ENCODE results near the gene FAM180B.

The FAM180B gene

GRCh38 chr11:47593934-47594855 is 7.7 kb downstream of the FAM180B start, which contains the start of gene C1QTNF4:
TSS of gene C1QTNF4 (minus strand) at chr11:47594411. CDS start at chr11:47590810, 3,601 bp downstream.
- WGBS (ENCODE audit: insufficient coverage, insufficient read length), result 100% methylated on average over 1 of the region's 48 CpGs
- peak within 1 kb of the TSS; percentile 71; the same call in 1 of the 2 replicates for H3K4me3 ChIP-seq (ENCODE audit: low read length)

GRCh38 chr11:47595029-47595428 is 8.6 kb downstream of the FAM180B start:
- DNase-seq (ENCODE audit: low read depth, low spot score), result no peak
- peaks cover 3% of the 10 kb centered on the region; the same call in 1 of the 2 replicates for H3K4me1 ChIP-seq (ENCODE audit: control insufficient read depth, insufficient read depth, low read length)
- no peak overlapping the region for H3K4me3 ChIP-seq (ENCODE audit: low read length)
- H3K27me3 ChIP-seq (ENCODE audit: control insufficient read depth, insufficient read depth, low read length), result peaks cover 25% of the 10 kb centered on the region; the same call in 1 of the 2 replicates
- no peak overlapping the region for H3K27ac ChIP-seq (ENCODE audit: low read length)
- H3K9me3 ChIP-seq (ENCODE audit: control insufficient read depth, insufficient read depth, low read length), result no peaks in the 10 kb centered on the region
- H3K36me3 ChIP-seq (ENCODE audit: control insufficient read depth, insufficient read depth, low read length), result no peaks in the 10 kb centered on the region
- WGBS (ENCODE audit: insufficient coverage, insufficient read length), result no CpG with 5 or more reads among the region's 7 CpGs

More at GRCh38 chr11:47593934-47594855, 7.7 kb downstream of the FAM180B start, which contains the start of gene C1QTNF4:
- H3K27me3 ChIP-seq (ENCODE audit: control insufficient read depth, insufficient read depth, low read length), result peaks cover 25% of the 10 kb centered on the region; the same call in 1 of the 2 replicates
- H3K4me1 ChIP-seq (ENCODE audit: control insufficient read depth, insufficient read depth, low read length), result peaks cover 3% of the 10 kb centered on the region; the same call in 1 of the 2 replicates
- no peaks in the 10 kb centered on the region for H3K9me3 ChIP-seq (ENCODE audit: control insufficient read depth, insufficient read depth, low read length)
- DNase-seq (ENCODE audit: low read depth, low spot score), result no peak
- no peaks in the 10 kb centered on the region for H3K36me3 ChIP-seq (ENCODE audit: control insufficient read depth, insufficient read depth, low read length)
- no peak within 1 kb of the TSS for H3K27ac ChIP-seq (ENCODE audit: low read length)

- WGBS (ENCODE audit: insufficient coverage, insufficient read length), result no CpG with 5 or more reads among the region's 1 CpG
- H3K36me3 ChIP-seq (ENCODE audit: control insufficient read depth, insufficient read depth, low read length), result no peaks in the 10 kb centered on the region
Measured at GRCh38 chr11:47595967-47596366, 9.5 kb downstream of the FAM180B start.

GRCh38 chr11:47599902-47600301 is 13.4 kb downstream of the FAM180B start:
- H3K4me3 ChIP-seq (ENCODE audit: low read length), result no peak overlapping the region
- H3K27ac ChIP-seq (ENCODE audit: low read length), result no peak overlapping the region
- H3K9me3 ChIP-seq (ENCODE audit: control insufficient read depth, insufficient read depth, low read length), result no peaks in the 10 kb centered on the region
- WGBS (ENCODE audit: insufficient coverage, insufficient read length), result no CpG with 5 or more reads among the region's 4 CpGs
- no peaks in the 10 kb centered on the region for H3K36me3 ChIP-seq (ENCODE audit: control insufficient read depth, insufficient read depth, low read length)
- no peak for DNase-seq (ENCODE audit: low read depth, low spot score)
- H3K4me1 ChIP-seq (ENCODE audit: control insufficient read depth, insufficient read depth, low read length), result no peaks in the 10 kb centered on the region
- peaks cover 2% of the 10 kb centered on the region; the same call in 1 of the 2 replicates for H3K27me3 ChIP-seq (ENCODE audit: control insufficient read depth, insufficient read depth, low read length)

More at GRCh38 chr11:47595967-47596366, 9.5 kb downstream of the FAM180B start:
- no peaks in the 10 kb centered on the region for H3K9me3 ChIP-seq (ENCODE audit: control insufficient read depth, insufficient read depth, low read length)
- H3K4me3 ChIP-seq (ENCODE audit: low read length), result no peak overlapping the region
- H3K4me1 ChIP-seq (ENCODE audit: control insufficient read depth, insufficient read depth, low read length), result no peaks in the 10 kb centered on the region
- peaks cover 25% of the 10 kb centered on the region; the same call in 1 of the 2 replicates for H3K27me3 ChIP-seq (ENCODE audit: control insufficient read depth, insufficient read depth, low read length)
- H3K27ac ChIP-seq (ENCODE audit: low read length), result no peak overlapping the region
- no peak for DNase-seq (ENCODE audit: low read depth, low spot score)

GRCh38 chr11:47603295-47603694 is 16.8 kb downstream of the FAM180B start:
- Histone ChIP-seq H3K9me3 (ENCODE audit: control insufficient read depth, insufficient read depth, low read length) (no peaks in the 10 kb centered on the region), H3K27me3 (ENCODE audit: control insufficient read depth, insufficient read depth, low read length) (no peaks in the 10 kb centered on the region), H3K4me1 (ENCODE audit: control insufficient read depth, insufficient read depth, low read length) (no peaks in the 10 kb centered on the region), H3K27ac (ENCODE audit: low read length) (no peak overlapping the region), H3K36me3 (ENCODE audit: control insufficient read depth, insufficient read depth, low read length) (no peaks in the 10 kb centered on the region), H3K4me3 (ENCODE audit: low read length) (no peak overlapping the region)
- WGBS (ENCODE audit: insufficient coverage, insufficient read length), result no CpG with 5 or more reads among the region's 4 CpGs
- DNase-seq (ENCODE audit: low read depth, low spot score), result no peak

- Histone ChIP-seq H3K4me3 (ENCODE audit: low read length) (no peak overlapping the region), H3K9me3 (ENCODE audit: control insufficient read depth, insufficient read depth, low read length) (no peaks in the 10 kb centered on the region), H3K27me3 (ENCODE audit: control insufficient read depth, insufficient read depth, low read length) (no peaks in the 10 kb centered on the region), H3K36me3 (ENCODE audit: control insufficient read depth, insufficient read depth, low read length) (no peaks in the 10 kb centered on the region), H3K4me1 (ENCODE audit: control insufficient read depth, insufficient read depth, low read length) (no peaks in the 10 kb centered on the region), H3K27ac (ENCODE audit: low read length) (no peak overlapping the region)
- no CpG with 5 or more reads among the region's 3 CpGs for WGBS (ENCODE audit: insufficient coverage, insufficient read length)
- no peak for DNase-seq (ENCODE audit: low read depth, low spot score)
Measured at GRCh38 chr11:47605921-47606320, 19.4 kb downstream of the FAM180B start.

- Histone ChIP-seq H3K36me3 (ENCODE audit: control insufficient read depth, insufficient read depth, low read length) (no peaks in the 10 kb centered on the region), H3K27me3 (ENCODE audit: control insufficient read depth, insufficient read depth, low read length) (no peaks in the 10 kb centered on the region), H3K4me1 (ENCODE audit: control insufficient read depth, insufficient read depth, low read length) (no peaks in the 10 kb centered on the region), H3K9me3 (ENCODE audit: control insufficient read depth, insufficient read depth, low read length) (no peaks in the 10 kb centered on the region), H3K27ac (ENCODE audit: low read length) (no peak overlapping the region), H3K4me3 (ENCODE audit: low read length) (no peak overlapping the region)
- no CpG with 5 or more reads among the region's 5 CpGs for WGBS (ENCODE audit: insufficient coverage, insufficient read length)
- DNase-seq (ENCODE audit: low read depth, low spot score), result no peak
Measured at GRCh38 chr11:47606731-47607130, 20.3 kb downstream of the FAM180B start.

- no CpG with 5 or more reads among the region's 7 CpGs for WGBS (ENCODE audit: insufficient coverage, insufficient read length)
- no peak for DNase-seq (ENCODE audit: low read depth, low spot score)
- no peaks in the 10 kb centered on the region for H3K36me3 ChIP-seq (ENCODE audit: control insufficient read depth, insufficient read depth, low read length)
- H3K4me1 ChIP-seq (ENCODE audit: control insufficient read depth, insufficient read depth, low read length), result no peaks in the 10 kb centered on the region
- no peaks in the 10 kb centered on the region for H3K27me3 ChIP-seq (ENCODE audit: control insufficient read depth, insufficient read depth, low read length)
- H3K27ac ChIP-seq (ENCODE audit: low read length), result no peak overlapping the region
- no peaks in the 10 kb centered on the region for H3K9me3 ChIP-seq (ENCODE audit: control insufficient read depth, insufficient read depth, low read length)
- no peak overlapping the region for H3K4me3 ChIP-seq (ENCODE audit: low read length)
Measured at GRCh38 chr11:47607380-47607779, 20.9 kb downstream of the FAM180B start.

GRCh38 chr11:47609675-47610074 is 23.2 kb downstream of the FAM180B start:
- DNase-seq (ENCODE audit: low read depth, low spot score), result no peak
- no CpG with 5 or more reads among the region's 3 CpGs for WGBS (ENCODE audit: insufficient coverage, insufficient read length)
- no peak overlapping the region for H3K4me3 ChIP-seq (ENCODE audit: low read length)
- H3K9me3 ChIP-seq (ENCODE audit: control insufficient read depth, insufficient read depth, low read length), result no peaks in the 10 kb centered on the region
- no peaks in the 10 kb centered on the region for H3K36me3 ChIP-seq (ENCODE audit: control insufficient read depth, insufficient read depth, low read length)
- no peaks in the 10 kb centered on the region for H3K4me1 ChIP-seq (ENCODE audit: control insufficient read depth, insufficient read depth, low read length)
- H3K27ac ChIP-seq (ENCODE audit: low read length), result no peak overlapping the region
- H3K27me3 ChIP-seq (ENCODE audit: control insufficient read depth, insufficient read depth, low read length), result no peaks in the 10 kb centered on the region

- H3K27ac ChIP-seq (ENCODE audit: low read length), result no peak overlapping the region
- WGBS (ENCODE audit: insufficient coverage, insufficient read length), result no CpG with 5 or more reads among the region's 6 CpGs
- H3K4me1 ChIP-seq (ENCODE audit: control insufficient read depth, insufficient read depth, low read length), result no peaks in the 10 kb centered on the region
- no peaks in the 10 kb centered on the region for H3K27me3 ChIP-seq (ENCODE audit: control insufficient read depth, insufficient read depth, low read length)
- H3K4me3 ChIP-seq (ENCODE audit: low read length), result no peak overlapping the region
- no peaks in the 10 kb centered on the region for H3K36me3 ChIP-seq (ENCODE audit: control insufficient read depth, insufficient read depth, low read length)
- no peaks in the 10 kb centered on the region for H3K9me3 ChIP-seq (ENCODE audit: control insufficient read depth, insufficient read depth, low read length)
- no peak for DNase-seq (ENCODE audit: low read depth, low spot score)
Measured at GRCh38 chr11:47611348-47611794, 24.9 kb downstream of the FAM180B start.

Data from iPS DF 6.9 (cell line).